ENCODE measurements around the gene HNRNPLL. TPM values are rescaled to one million over a fixed set of nuclear protein-coding genes. Genes with fewer than 3 reads are reported as not detected.
A peak's percentile ranks its signal among the peaks of the same experiment; 100 is the strongest.

The HNRNPLL gene
- total and polyA plus RNA-seq, 2 of the 13 experiments (the other 11 are each of a cell fraction or from before 2014, with no cell fraction given), result 49.4 to 103 TPM

GRCh38 chr2:38602732-38603401 lies at the start of gene HNRNPLL (continued):
- TF ChIP-seq RELA (CRISPR knock-in tag; IDR thresholded peaks at IDR 0.05) (peak; percentile 78), ZBTB25 (CRISPR knock-in tag; IDR thresholded peaks at IDR 0.05) (peak; percentile 84), NPAS2 (CRISPR knock-in tag; IDR thresholded peaks at IDR 0.05; ENCODE audit: borderline replicate concordance) (no peak), MNT (IDR thresholded peaks at IDR 0.05) (peak; percentile 36; the same call in 1 of the 2 replicates), RFXANK (CRISPR knock-in tag; IDR thresholded peaks at IDR 0.05) (peak; percentile 84), ZNF576 (CRISPR knock-in tag; IDR thresholded peaks at IDR 0.05) (0 out of 2 replicates have a peak, but pooled peaks have one; percentile 44), ZNF224 (CRISPR knock-in tag; IDR thresholded peaks at IDR 0.05) (peak; percentile 75; the same call in 1 of the 2 replicates), ZNF234 (CRISPR knock-in tag; conservative IDR thresholded peaks at IDR 0.05) (0 out of 2 replicates have a peak, but pooled peaks have one; percentile 59), ZNF792 (CRISPR knock-in tag; IDR thresholded peaks at IDR 0.05) (peak; percentile 95), ASH2L (IDR thresholded peaks at IDR 0.05; ENCODE audit: insufficient read length, low read depth, low read length) (peak; percentile 74), ZBTB3 (CRISPR knock-in tag; IDR thresholded peaks at IDR 0.05; ENCODE audit: borderline replicate concordance, low read depth) (peak; percentile 82), IRF1 (CRISPR knock-in tag; IDR thresholded peaks at IDR 0.05; ENCODE audit: low read depth) (no peak), ZFX (CRISPR knock-in tag; IDR thresholded peaks at IDR 0.05; ENCODE audit: low read depth) (peak; percentile 59), ZNF713 (CRISPR knock-in tag; IDR thresholded peaks at IDR 0.05) (no peak), ARHGAP35 (CRISPR knock-in tag; IDR thresholded peaks at IDR 0.05; ENCODE audit: borderline replicate concordance) (0 out of 2 replicates have a peak, but pooled peaks have one; percentile 80), ZNF317 (CRISPR knock-in tag; IDR thresholded peaks at IDR 0.05) (peak; percentile 87; the same call in 1 of the 2 replicates), ZNF652 (CRISPR knock-in tag; IDR thresholded peaks at IDR 0.05; ENCODE audit: borderline replicate concordance, low read depth) (peak; percentile 38; the same call in 1 of the 2 replicates), AKNA (CRISPR knock-in tag; IDR thresholded peaks at IDR 0.05; ENCODE audit: borderline replicate concordance) (no peak), ZNF326 (CRISPR knock-in tag; IDR thresholded peaks at IDR 0.05; ENCODE audit: borderline replicate concordance) (no peak), GTF3A (CRISPR knock-in tag; conservative IDR thresholded peaks at IDR 0.05) (no peak)
